M059J (cell line): ENCODE measurements around the gene RAB22A. TPM values are rescaled to one million over a fixed set of nuclear protein-coding genes. Genes with fewer than 3 reads are reported as not detected.

ENCODE experiments used
- DNase-seq: peaks from one replicate; pipeline ENCODE4 v3.0.0-alpha.2; 2012; ENCODE audit warnings: low read depth
- total RNA-seq: library from RNA; depleted of rRNA; stranded (reverse); fragments of >200 nt; shearing (Covaris generic); gene quantifications from 2 replicates; pipeline ENCODE4 v1.2.3, GENCODE V29; 2014; rRNA removed

RAB22A gene
- 19.5 and 25.5 TPM in 2 replicates for total RNA-seq

DNA sequence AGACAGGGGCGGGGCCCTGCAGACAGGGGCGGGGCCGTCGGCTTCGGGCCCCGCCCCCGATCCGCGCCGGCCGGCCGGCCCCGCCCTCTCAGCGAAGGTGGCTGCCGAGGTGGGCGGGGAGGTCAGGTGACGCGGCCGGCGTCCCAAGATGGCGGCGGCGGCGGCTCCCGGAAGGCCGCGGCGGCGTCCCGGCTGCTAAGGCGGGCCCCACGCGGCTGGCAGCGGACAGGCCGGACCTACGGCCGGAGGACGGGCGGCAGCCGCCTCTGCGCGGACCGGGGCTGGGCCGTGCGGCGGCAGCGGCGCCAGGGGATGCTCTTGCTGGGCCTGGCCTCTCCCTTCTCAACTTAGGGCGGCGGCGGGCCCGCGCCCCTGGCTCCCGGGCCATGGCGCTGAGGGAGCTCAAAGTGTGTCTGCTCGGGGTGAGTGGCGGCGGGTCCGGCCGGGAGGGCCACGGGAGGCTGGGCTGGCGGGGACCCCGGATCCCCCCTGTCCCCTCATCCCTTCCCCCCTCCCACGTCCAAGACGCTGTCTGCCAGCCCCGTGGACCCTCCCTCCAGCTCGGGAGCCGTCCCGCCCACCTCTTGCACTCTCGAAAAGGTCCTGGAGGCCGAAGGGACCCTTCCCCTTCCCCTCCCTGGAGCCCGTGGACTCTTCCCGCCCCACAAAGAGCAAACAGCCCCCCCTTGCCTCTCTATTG, at the start of gene RAB22A:
RAB22A (plus strand) TSS at position 125 of the 700 bp plus-strand sequence; CDS start at position 387, 262 bp downstream.
- DNase-seq, result peak; percentile 75

- no peak for DNase-seq
Observed at GRCh38 chr20:58260006-58260405, 49.5 kb upstream of the RAB22A start.

DNA sequence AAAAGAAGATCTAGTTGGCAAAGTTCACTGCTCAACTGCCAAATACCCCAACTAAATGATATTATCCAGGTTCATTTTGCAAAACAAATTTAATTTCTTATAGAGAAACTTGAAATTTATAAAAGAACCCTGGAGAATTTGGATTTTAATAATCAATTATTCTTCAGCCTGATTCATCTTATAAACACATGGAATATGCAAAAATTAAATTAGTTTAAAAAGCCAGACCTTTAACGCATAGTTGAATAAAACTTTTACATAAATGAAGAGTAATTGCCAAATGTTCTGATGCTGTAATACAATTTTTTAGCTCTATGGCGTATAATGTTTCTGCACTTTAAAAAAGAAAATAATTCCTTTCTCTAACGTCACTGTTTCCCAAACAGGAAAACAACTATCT, 47.9 kb upstream of the RAB22A start:
- DNase-seq, result no peak

- no peak for DNase-seq
Observed at GRCh38 chr20:58264271-58264670, 45.2 kb upstream of the RAB22A start.

- no peak for DNase-seq
Observed at GRCh38 chr20:58267389-58268215, 41.9 kb upstream of the RAB22A start.

GRCh38 chr20:58268421-58268821, 41.1 kb upstream of the RAB22A start:
- no peak for DNase-seq

- peak; percentile 50 for DNase-seq
Observed at GRCh38 chr20:58268936-58269619, 40.4 kb upstream of the RAB22A start.

DNA sequence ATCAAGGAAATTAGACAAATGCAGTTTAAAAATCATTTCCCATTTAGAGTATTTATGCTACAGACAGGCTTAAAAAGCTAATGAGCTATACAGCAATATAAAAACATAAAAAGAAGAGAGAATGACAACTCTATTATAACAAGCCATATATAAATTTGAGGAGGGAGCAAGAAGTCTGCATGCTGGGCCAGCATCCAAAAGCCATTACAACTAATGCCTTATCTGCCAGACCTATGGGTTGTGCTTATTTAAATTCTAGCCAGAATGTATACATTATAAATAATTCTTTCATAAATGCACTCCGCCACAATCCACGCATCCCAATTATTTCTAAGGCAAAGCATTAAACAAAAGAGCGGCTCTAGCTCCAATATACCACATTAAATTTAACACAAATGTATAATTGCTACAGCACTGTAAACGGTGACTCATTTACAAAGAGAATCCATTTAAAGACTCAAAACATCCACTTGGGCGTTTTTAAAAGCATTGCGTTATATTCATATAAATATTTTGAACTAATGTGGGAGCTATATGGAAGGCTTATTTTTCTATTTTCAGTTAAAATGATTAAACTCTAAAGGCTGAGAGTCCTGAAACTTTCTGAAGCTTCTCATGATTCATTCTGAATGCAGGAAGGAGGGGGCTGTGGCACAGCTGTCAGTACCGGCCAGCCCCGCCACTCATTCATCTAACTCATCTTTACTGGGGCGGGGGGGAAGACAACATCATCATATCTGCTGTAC, 37.7 kb upstream of the RAB22A start:
- no peak for DNase-seq

DNA sequence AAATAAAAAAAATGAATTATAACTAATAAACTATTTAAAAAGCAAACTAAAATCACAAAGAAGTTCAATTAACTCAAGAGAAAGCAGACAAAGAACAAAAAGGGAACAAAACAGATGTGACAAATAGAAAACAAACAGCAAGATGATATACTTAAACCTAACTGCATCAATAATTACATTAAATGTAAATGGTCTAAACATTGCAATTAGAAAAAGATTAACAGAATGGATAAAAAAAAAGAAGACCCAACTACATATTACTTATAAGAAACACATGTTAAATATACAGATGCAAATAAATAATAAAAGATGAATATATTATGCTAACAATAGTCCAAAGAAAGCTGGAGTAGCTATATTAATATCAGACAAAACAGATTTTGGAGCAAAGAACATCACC, 35.1 kb upstream of the RAB22A start:
- no peak for DNase-seq

DNA sequence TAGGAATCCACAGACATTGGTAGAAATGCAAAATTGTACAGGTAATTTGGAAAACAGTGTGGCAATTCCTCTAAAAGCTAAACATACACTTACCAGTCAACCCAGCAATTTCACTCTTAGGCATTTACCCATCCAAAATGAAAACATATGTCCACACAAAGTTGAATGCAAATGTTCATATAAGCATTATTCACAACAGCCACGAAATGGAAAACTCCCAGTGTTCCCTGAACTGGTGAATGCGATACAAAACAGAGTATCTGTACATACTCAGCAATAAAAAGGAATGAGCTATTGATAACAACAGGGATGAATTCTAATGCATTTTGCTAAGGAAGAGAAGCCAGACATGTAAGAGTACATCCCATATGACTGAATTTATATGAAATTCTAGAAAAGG, 32.4 kb upstream of the RAB22A start:
- no peak for DNase-seq

- DNase-seq, result peak; percentile 53
Observed at GRCh38 chr20:58277578-58278472, 31.7 kb upstream of the RAB22A start.

- no peak for DNase-seq
Observed at GRCh38 chr20:58286729-58287128, 22.8 kb upstream of the RAB22A start.

DNA sequence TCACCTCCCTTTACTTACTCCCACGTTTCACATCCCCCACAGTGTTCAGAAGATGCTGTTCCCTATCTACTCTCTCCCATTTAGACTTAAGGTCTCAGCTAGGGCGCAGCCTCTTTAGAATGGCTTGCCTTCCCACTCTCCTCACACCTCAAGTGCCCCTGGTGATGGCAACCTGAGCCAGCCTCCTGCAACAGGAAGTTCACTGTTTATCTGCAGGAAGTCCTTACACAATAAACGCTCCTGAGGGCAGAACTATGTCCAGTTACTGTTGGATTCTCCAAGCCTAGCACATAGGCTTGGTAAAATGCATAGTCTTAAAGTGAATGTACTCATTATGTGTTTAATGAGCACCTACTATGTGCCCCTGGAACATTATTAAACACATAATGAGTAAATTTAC, 21.9 kb upstream of the RAB22A start:
- peak; percentile 34 for DNase-seq

- no peak for DNase-seq
Observed at GRCh38 chr20:58289143-58289542, 20.4 kb upstream of the RAB22A start.

GRCh38 chr20:58293453-58293852, 16.1 kb upstream of the RAB22A start:
- no peak for DNase-seq

DNA sequence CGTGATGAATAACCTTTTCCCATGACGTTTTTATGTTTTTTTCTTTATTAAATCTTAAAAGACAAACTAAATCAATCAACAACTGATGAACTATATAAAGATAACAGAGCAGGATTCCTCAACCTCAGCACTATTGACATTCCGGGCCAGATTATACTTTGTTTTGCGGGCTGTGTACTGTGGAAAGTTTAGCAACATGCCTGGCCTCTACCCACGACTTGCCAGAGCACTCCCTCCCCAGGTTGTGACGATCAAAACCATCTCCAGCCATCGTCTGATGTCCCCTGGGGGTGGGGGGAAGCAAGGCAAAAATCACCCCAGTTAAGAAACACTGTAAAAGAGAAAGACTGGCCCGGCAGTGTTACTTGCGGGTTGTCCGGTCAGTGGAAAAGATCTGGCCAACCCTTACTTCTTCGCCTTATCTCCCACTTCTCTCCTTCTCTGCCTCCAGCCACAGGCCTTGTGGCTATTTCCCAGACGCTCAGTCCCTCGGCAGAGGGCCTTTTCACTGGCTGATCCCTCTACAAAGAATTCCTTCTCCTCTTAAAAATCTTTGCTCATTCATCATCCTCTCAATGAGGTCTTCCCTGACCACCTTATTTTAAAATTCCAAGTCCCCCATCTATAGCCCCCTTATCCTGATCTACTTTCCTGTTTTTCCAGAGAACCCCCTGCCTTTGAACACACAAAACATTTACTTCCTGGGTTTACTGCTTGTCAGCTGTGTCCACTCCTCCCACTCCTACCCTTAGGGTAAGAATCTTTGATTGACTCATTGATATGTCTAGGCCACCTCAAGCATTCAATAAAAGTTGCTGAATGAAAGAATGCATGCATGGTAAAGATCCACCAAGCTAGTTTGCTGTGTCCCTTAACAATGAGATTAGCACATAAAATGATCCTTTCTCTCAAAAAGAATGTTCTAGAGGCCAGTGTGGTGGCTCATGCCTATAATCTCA, 14.7 kb upstream of the RAB22A start:
- peak; percentile 59 for DNase-seq

- no peak for DNase-seq
Observed at GRCh38 chr20:58296051-58296837, 13.3 kb upstream of the RAB22A start.

DNA sequence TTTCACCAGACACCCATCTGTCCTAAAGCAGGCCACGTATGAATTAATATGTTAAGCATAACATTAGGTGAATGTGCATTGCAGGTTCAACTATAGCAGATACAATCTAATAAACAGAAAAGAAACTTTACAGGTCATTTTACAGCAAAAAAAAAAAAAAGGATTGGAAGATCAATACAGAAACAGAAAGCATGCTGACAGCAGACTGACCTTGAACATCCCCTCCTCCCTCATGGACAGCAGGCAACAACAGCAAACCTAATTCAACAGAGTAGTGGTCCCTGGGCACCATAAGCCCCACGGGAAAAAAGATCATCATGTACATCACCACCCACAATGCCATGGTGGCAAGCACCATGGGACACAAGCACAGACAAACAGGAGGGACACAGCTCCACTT, 12.1 kb upstream of the RAB22A start:
- DNase-seq, result no peak

DNA sequence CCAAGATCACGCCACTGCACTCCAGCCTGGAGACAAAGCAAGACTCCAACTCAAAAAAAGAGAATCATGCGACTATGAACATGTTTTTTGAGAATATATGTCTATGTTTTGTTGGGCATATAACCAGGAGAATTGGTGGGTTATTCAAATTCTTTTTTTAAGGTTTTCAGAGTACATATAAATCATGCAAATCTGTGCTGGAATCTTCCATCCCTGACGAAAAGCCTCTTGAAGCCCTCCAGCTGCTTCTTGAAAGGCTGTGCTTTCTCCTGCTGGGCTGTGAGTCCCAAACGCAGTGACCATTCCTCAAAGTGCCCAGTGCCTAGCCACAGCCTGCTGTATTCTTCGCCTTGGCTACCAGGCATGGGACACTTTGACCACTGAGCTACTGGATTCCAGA, 9.2 kb upstream of the RAB22A start:
- no peak for DNase-seq
